ENCODE results near the gene DNAL4. TPM values are rescaled to one million over a fixed set of nuclear protein-coding genes. Genes with fewer than 3 reads are reported as not detected.

The DNAL4 gene
- total and polyA plus RNA-seq, 10 of the 15 experiments (the other 5 are each of a cell fraction or from before 2014, with no cell fraction given): 0.35 to 8.5 (median 6.3) TPM; not detected in 1

DNA sequence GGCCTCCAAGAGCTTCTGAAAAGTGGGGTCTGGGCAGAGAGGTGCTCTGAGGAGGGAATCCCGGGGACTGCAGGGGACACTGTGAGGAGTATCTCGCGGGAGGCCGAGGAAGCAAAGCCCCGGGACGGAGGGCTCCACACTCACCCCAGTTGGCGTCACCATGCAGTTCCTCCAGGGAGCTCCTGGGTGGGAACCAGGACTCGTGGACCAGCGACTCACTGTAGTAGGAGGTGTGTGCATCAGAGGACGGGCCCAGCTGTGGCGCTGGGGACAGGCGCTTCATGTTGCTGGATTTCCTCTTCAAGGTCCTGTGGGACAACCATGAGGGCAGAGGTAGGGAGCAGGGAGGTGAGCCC, 42.9 kb downstream of the DNAL4 start:
- FAIRE-seq (no peak), DNase-seq (ENCODE audit: low read depth, low spot score) (no peak), ATAC-seq (no peak)
- POLR2A ChIA-PET: interaction anchor here (0.6 to 5.1 kb wide), 3 partner anchors 44 to 66 kb away, joined by 3 to 27 read pairs (median 14); partner anchors contain the start of gene GTPBP1
- Histone ChIP-seq H3K4me2 (ENCODE audit: control insufficient read depth, insufficient read depth) (peak overlapping the region; percentile 90), H3K9me3 (replicated peaks; ENCODE audit: control insufficient read depth, insufficient read depth, low read length) (no peaks in the 10 kb centered on the region), H2AFZ (ENCODE audit: control insufficient read depth, low read depth, low read length) (no peak overlapping the region), H3K36me3 (ENCODE audit: control insufficient read depth in 2 of 2, insufficient read depth in 2 of 2, low read length in 1 of 2) (peaks cover 29 to 33% of the 10 kb centered on the region in 2 experiments), H3K27ac (ENCODE audit: control insufficient read depth, insufficient read depth) (peak overlapping the region; percentile 93), H3K9ac (ENCODE audit: control insufficient read depth, insufficient read depth, low read length) (peak overlapping the region; percentile 63), H4K20me1 (ENCODE audit: control insufficient read depth, insufficient read depth) (no peaks in the 10 kb centered on the region), H3K4me3 (0 out of 2 replicates have a peak overlapping the region, but pooled peaks have one; percentile 46), H3K27me3 (replicated peaks in 1 of 2; ENCODE audit: control insufficient read depth in 2 of 2, insufficient read depth in 2 of 2, low read length in 1 of 2) (no peaks in the 10 kb centered on the region), H3K79me2 (ENCODE audit: control insufficient read depth, insufficient read depth, low read length) (peaks cover 47% of the 10 kb centered on the region), H3K4me1 (ENCODE audit: control insufficient read depth, insufficient read depth, low read length) (peaks cover 27% of the 10 kb centered on the region)
- RAD21 ChIA-PET (ENCODE audit: unreplicated experiment): interaction anchor here (1.1 to 2.1 kb wide), 2 partner anchors 16 to 45 kb away, joined by 4 to 11 read pairs; partner anchors contain the start of gene GTPBP1
- WGBS (ENCODE audit: insufficient coverage, insufficient replicate concordance, low lambda C conversion rate, missing lambda C conversion rate): 70% methylated on average over 12 of the region's 12 CpGs
- CTCF ChIA-PET: interaction anchor here (1.0 to 2.3 kb wide), 3 partner anchors 16 to 69 kb away, joined by 3 to 10 read pairs (median 4); partner anchors contain the start of gene TOMM22
- intact Hi-C loops (cut with micrococcal nuclease; ENCODE audit: unreplicated experiment) (loop anchor here (10.0 kb wide), 1 partner anchor 906 kb away; the partner anchor contains the start of genes ANKRD54 and EIF3L), in situ Hi-C loops (cut with MboI) (no loop called here)
- TF ChIP-seq ZNF274 (IDR thresholded peaks at IDR 0.05; ENCODE audit: insufficient read depth, insufficient read length) (no peak), ETV6 (conservative IDR thresholded peaks at IDR 0.05 in 1 of 2, IDR thresholded peaks at IDR 0.05 in 1 of 2; ENCODE audit: borderline replicate concordance in 1 of 2, low read depth in 1 of 2) (no peak), SRF (IDR thresholded peaks at IDR 0.05; ENCODE audit: low read depth in 2 of 2, low read length in 2 of 2) (no peak), POLR2AphosphoS2 (IDR thresholded peaks at IDR 0.05; ENCODE audit: low read depth, low read length) (no peak), EZH2 (IDR thresholded peaks at IDR 0.05; ENCODE audit: borderline replicate concordance, control insufficient read depth, low read depth, low read length) (no peak), CBX5 (IDR thresholded peaks at IDR 0.05; ENCODE audit: low read depth) (no peak), RBBP5 (conservative IDR thresholded peaks at IDR 0.05) (no peak), SMAD1 (IDR thresholded peaks at IDR 0.05; ENCODE audit: low read depth, partially characterized antibody) (no peak), RFX5 (IDR thresholded peaks at IDR 0.05; ENCODE audit: low read depth, low read length) (no peak), TBL1XR1 (IDR thresholded peaks at IDR 0.05; ENCODE audit: low read depth, low read length) (no peak), ZSCAN29 (IDR thresholded peaks at IDR 0.05) (no peak), ZNF207 (IDR thresholded peaks at IDR 0.05; ENCODE audit: borderline replicate concordance) (no peak), HDAC6 (IDR thresholded peaks at IDR 0.05; ENCODE audit: unreplicated experiment) (no peak), BRCA1 (IDR thresholded peaks at IDR 0.05; ENCODE audit: low read depth, low read length) (no peak), HDGF (IDR thresholded peaks at IDR 0.05) (no peak), BMI1 (IDR thresholded peaks at IDR 0.05; ENCODE audit: borderline replicate concordance) (no peak), CHD2 (IDR thresholded peaks at IDR 0.05; ENCODE audit: borderline replicate concordance, low read depth, low read length) (no peak)
- TF ChIP-seq, protein P1, sequence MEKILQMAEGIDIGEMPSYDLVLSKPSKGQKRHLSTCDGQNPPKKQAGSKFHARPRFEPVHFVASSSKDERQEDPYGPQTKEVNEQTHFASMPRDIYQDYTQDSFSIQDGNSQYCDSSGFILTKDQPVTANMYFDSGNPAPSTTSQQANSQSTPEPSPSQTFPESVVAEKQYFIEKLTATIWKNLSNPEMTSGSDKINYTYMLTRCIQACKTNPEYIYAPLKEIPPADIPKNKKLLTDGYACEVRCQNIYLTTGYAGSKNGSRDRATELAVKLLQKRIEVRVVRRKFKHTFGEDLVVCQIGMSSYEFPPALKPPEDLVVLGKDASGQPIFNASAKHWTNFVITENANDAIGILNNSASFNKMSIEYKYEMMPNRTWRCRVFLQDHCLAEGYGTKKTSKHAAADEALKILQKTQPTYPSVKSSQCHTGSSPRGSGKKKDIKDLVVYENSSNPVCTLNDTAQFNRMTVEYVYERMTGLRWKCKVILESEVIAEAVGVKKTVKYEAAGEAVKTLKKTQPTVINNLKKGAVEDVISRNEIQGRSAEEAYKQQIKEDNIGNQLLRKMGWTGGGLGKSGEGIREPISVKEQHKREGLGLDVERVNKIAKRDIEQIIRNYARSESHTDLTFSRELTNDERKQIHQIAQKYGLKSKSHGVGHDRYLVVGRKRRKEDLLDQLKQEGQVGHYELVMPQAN (conservative IDR thresholded peaks at IDR 0.05): no peak
- no TSS peak for BruUV-seq (replicated peaks)
- SMC1A ChIA-PET (ENCODE audit: uncharacterized antibody, unreplicated experiment): interaction anchor here (1.7 kb wide), 1 partner anchor 17 kb away, joined by 5 read pairs; no protein-coding TSS in a partner anchor
